MM.1S (cell line): ENCODE data around the gene MLC1.

Experiments
- DNase-seq: peaks from one replicate; pipeline ENCODE4 v3.0.0-alpha.2; 2015
- H2AFZ ChIP-seq: fragments of 300-600 bp; sonication (generic); 2 replicates; pipeline ENCODE4 v1.6.0; 2016; ENCODE audit warnings: antibody characterized with exemption, low read length
- H3F3A ChIP-seq: fragments of 300-600 bp; sonication (generic); 2 replicates; pipeline ENCODE4 v1.6.1; 2016; ENCODE audit warnings: mild to moderate bottlenecking, antibody characterized with exemption, low read length, moderate library complexity, mixed read lengths; ENCODE audit not compliant: insufficient read depth
- H3K27ac ChIP-seq: fragments of 300-600 bp; sonication (generic); 2 replicates; pipeline ENCODE4 v1.5.1; 2016; ENCODE audit warnings: mild to moderate bottlenecking, low read length
- H3K27me3 ChIP-seq: fragments of 300-600 bp; sonication (generic); replicated peaks from 2 replicates; pipeline ENCODE4 v1.6.0; 2016; ENCODE audit warnings: low read length; ENCODE audit not compliant: insufficient read depth
- H3K36me3 ChIP-seq: fragments of 300-600 bp; sonication (generic); replicated peaks from 2 replicates; pipeline ENCODE4 v1.6.1; 2016; ENCODE audit warnings: mild to moderate bottlenecking, low read length, mixed read lengths; ENCODE audit not compliant: insufficient read depth
- H3K4me1 ChIP-seq: fragments of 300-600 bp; sonication (generic); 2 replicates; pipeline ENCODE4 v1.6.1; 2016; ENCODE audit warnings: low read length, mixed read lengths
- H3K4me2 ChIP-seq: fragments of 300-600 bp; sonication (generic); 2 replicates; pipeline ENCODE4 v1.6.0; 2016; ENCODE audit warnings: low read depth, low read length
- H3K4me3 ChIP-seq: fragments of 300-600 bp; sonication (generic); 2 replicates; pipeline ENCODE4 v1.5.1; 2016; ENCODE audit warnings: low read length, mixed read lengths
- H3K79me2 ChIP-seq: fragments of 300-600 bp; sonication (generic); 2 replicates; pipeline ENCODE4 v1.6.1; 2016; ENCODE audit warnings: mixed run types, low read length, mixed read lengths
- H3K9ac ChIP-seq: fragments of 300-600 bp; sonication (generic); 2 replicates; pipeline ENCODE4 v1.6.1; 2016; ENCODE audit warnings: low read length, mixed read lengths
- H3K9me2 ChIP-seq: fragments of 300-600 bp; sonication (generic); replicated peaks from 2 replicates; pipeline ENCODE4 v1.6.1; 2016; ENCODE audit warnings: mild to moderate bottlenecking, low read length, mixed read lengths; ENCODE audit not compliant: insufficient read depth
- H3K9me3 ChIP-seq: fragments of 300-600 bp; sonication (generic); replicated peaks from 2 replicates; pipeline ENCODE4 v1.6.1; 2016; ENCODE audit warnings: mild to moderate bottlenecking, low read length, mixed read lengths; ENCODE audit not compliant: insufficient read depth
- H4K20me1 ChIP-seq: fragments of 300-600 bp; sonication (generic); 2 replicates; pipeline ENCODE4 v1.6.1; 2016; ENCODE audit warnings: mild to moderate bottlenecking, low read length, moderate library complexity, mixed read lengths; ENCODE audit not compliant: insufficient read depth
- CTCF ChIP-seq: fragments of 300-600 bp; sonication (generic); IDR thresholded peaks from 2 replicates; pipeline ENCODE4 v1.5.1; 2016; ENCODE audit warnings: antibody characterized with exemption, low read length, mixed read lengths
- EZH2 ChIP-seq: fragments of 300-600 bp; sonication (generic); optimal IDR thresholded peaks from 2 replicates; pipeline ENCODE3; 2017; ENCODE audit warnings: low read depth, mild to moderate bottlenecking, antibody characterized with exemption, low read length, mixed read lengths
- EZH2phosphoT487 ChIP-seq: fragments of 300-600 bp; sonication (generic); IDR thresholded peaks from 2 replicates; pipeline ENCODE4 v1.6.1; 2018; ENCODE audit warnings: antibody characterized with exemption, low read length

MLC1 gene

DNA sequence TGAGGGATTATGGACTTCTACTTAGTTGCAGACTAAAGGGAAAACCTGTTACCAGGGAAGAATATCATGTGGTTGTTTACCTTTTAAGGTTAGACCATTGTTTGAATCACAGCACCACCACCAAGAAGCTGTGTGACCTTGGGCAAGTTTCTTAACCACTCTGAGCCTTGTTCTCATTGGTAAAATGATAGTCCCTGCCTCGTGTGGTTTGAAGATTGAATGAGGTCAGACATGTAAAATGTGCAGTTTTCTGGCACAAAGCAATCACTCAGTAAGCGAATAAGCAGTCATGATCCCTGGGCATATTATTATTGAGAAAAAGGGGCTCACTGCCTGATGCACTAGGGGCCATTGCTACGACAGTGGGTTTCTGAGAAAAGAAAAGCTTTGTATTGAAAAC is 32.9 kb upstream of the MLC1 start:
- H3K36me3 ChIP-seq: no peaks in the 10 kb centered on the region
- H3K4me1 ChIP-seq: no peaks in the 10 kb centered on the region
- H2AFZ ChIP-seq: no peak overlapping the region
- H3F3A ChIP-seq: no peaks in the 10 kb centered on the region
- H3K9ac ChIP-seq: no peak overlapping the region
- no peaks in the 10 kb centered on the region for H3K9me2 ChIP-seq
- no peaks in the 10 kb centered on the region for H4K20me1 ChIP-seq
- TF ChIP-seq EZH2phosphoT487 (no peak), EZH2 (no peak), CTCF (no peak)
- DNase-seq: no peak
- peaks cover 75% of the 10 kb centered on the region for H3K27me3 ChIP-seq
- H3K4me3 ChIP-seq: no peak overlapping the region
- no peak overlapping the region for H3K4me2 ChIP-seq
- no peaks in the 10 kb centered on the region for H3K79me2 ChIP-seq
- no peaks in the 10 kb centered on the region for H3K9me3 ChIP-seq
- no peak overlapping the region for H3K27ac ChIP-seq

- DNase-seq: no peak
- no peak overlapping the region for H3K4me3 ChIP-seq
- H3K27ac ChIP-seq: no peak overlapping the region
- H3K9me3 ChIP-seq: no peaks in the 10 kb centered on the region
- no peaks in the 10 kb centered on the region for H3K9me2 ChIP-seq
- H3K4me1 ChIP-seq: no peaks in the 10 kb centered on the region
- H3K4me2 ChIP-seq: no peak overlapping the region
- no peaks in the 10 kb centered on the region for H3K36me3 ChIP-seq
- H2AFZ ChIP-seq: no peak overlapping the region
- H3K27me3 ChIP-seq: peaks cover 77% of the 10 kb centered on the region
- no peak overlapping the region for H3K9ac ChIP-seq
- TF ChIP-seq CTCF (no peak), EZH2 (no peak), EZH2phosphoT487 (no peak)
- no peaks in the 10 kb centered on the region for H3K79me2 ChIP-seq
- no peaks in the 10 kb centered on the region for H4K20me1 ChIP-seq
- no peaks in the 10 kb centered on the region for H3F3A ChIP-seq
These were observed 32.0 kb upstream of the MLC1 start for GRCh38 chr22:50117168-50117762.

GRCh38 chr22:50115693-50116092 is 30.5 kb upstream of the MLC1 start:
- no peak for TF ChIP-seq CTCF
- no peak for TF ChIP-seq EZH2phosphoT487
- TF ChIP-seq EZH2: no peak
- no peaks in the 10 kb centered on the region for H3K36me3 ChIP-seq
- no peak overlapping the region for H3K27ac ChIP-seq
- H3K9me2 ChIP-seq: no peaks in the 10 kb centered on the region
- H3K4me1 ChIP-seq: no peaks in the 10 kb centered on the region
- H3K4me2 ChIP-seq: no peak overlapping the region
- H3K79me2 ChIP-seq: no peaks in the 10 kb centered on the region
- H3K9me3 ChIP-seq: no peaks in the 10 kb centered on the region
- H2AFZ ChIP-seq: no peak overlapping the region
- no peak overlapping the region for H3K4me3 ChIP-seq
- no peak for DNase-seq
- peaks cover 72% of the 10 kb centered on the region for H3K27me3 ChIP-seq
- H3F3A ChIP-seq: no peaks in the 10 kb centered on the region
- H4K20me1 ChIP-seq: no peaks in the 10 kb centered on the region
- H3K9ac ChIP-seq: no peak overlapping the region
